ENCODE measurements around the gene TP73.
"Not testable (repeated sequence)": the region's sequence is repeated elsewhere in the genome, so short reads cannot be mapped to it uniquely, and the experiment has no call there.

TP73 gene

DNA sequence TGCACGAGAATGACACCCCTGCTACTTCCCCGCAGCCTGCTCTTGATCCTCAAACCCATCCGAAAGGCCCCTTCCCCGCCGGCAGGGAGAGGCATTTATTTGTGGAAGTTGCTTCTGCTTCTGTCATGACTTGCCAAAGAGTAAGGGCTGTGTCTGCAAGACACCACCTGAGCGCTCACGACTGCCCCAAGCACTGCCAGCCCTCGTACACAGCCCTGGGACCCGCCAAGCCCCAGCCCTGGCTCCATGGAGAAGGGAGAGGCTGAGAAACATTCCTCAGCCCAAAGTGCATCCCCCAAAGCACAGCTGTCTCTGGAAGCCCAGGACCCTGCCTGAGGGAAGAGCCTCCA, 33.8 kb upstream of the TP73 start:
- Histone ChIP-seq H3K4me2 (no peak overlapping the region), H3K27ac (no peak overlapping the region), H3K79me2 (ENCODE audit: insufficient read depth, low read depth) (no peaks in the 10 kb centered on the region), H2AFZ (ENCODE audit: low read depth) (no peak overlapping the region), H3K4me3 (IDR thresholded peaks at IDR 0.05; ENCODE audit: insufficient read depth, low read depth, low read length) (no peak overlapping the region), H3K27me3 (ENCODE audit: insufficient read depth, low read depth) (peaks cover 68% of the 10 kb centered on the region), H3K9ac (no peak overlapping the region), H3K4me1 (ENCODE audit: low read depth, poor library complexity, severe bottlenecking) (peaks cover 2% of the 10 kb centered on the region), H3K36me3 (ENCODE audit: insufficient read depth) (no peaks in the 10 kb centered on the region), H4K20me1 (ENCODE audit: insufficient read depth) (no peaks in the 10 kb centered on the region)
- no peak for TF ChIP-seq CTCF (conservative IDR thresholded peaks at IDR 0.05; ENCODE audit: low read depth, low read length)

GRCh38 chr1:3618881-3619671, 33.2 kb upstream of the TP73 start:
- peak; percentile 80 for TF ChIP-seq CTCF (conservative IDR thresholded peaks at IDR 0.05; ENCODE audit: low read depth, low read length)
- Histone ChIP-seq H2AFZ (ENCODE audit: low read depth) (no peak overlapping the region), H3K36me3 (ENCODE audit: insufficient read depth) (no peaks in the 10 kb centered on the region), H3K27me3 (ENCODE audit: insufficient read depth, low read depth) (peaks cover 62% of the 10 kb centered on the region), H3K79me2 (ENCODE audit: insufficient read depth, low read depth) (no peaks in the 10 kb centered on the region), H3K4me2 (no peak overlapping the region), H3K27ac (no peak overlapping the region), H3K4me3 (IDR thresholded peaks at IDR 0.05; ENCODE audit: insufficient read depth, low read depth, low read length) (no peak overlapping the region), H3K9ac (no peak overlapping the region), H4K20me1 (ENCODE audit: insufficient read depth) (no peaks in the 10 kb centered on the region), H3K4me1 (ENCODE audit: low read depth, poor library complexity, severe bottlenecking) (peaks cover 7% of the 10 kb centered on the region)

DNA sequence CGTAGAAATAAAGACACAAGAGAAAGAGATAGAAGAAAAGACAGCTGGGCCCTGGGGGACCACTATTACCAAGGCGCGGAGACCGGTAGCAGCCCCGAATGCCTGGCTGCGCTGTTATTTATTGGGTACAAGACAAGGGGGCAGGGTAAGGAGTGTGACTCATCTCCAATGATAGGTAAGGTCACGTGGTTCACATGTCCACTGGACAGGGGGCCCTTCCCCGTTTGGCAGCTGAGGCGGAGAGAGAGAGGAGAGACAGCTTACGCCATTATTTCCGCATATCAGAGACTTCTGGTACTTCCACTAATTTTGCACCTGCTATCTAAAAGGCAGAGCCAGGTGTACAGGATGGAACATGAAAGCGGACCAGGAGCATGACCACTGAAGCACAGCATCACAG, 31.6 kb upstream of the TP73 start:
- Histone ChIP-seq H3K4me3 (IDR thresholded peaks at IDR 0.05; ENCODE audit: insufficient read depth, low read depth, low read length) (no peak overlapping the region), H3K9ac (no peak overlapping the region), H4K20me1 (ENCODE audit: insufficient read depth) (no peaks in the 10 kb centered on the region), H3K4me1 (ENCODE audit: low read depth, poor library complexity, severe bottlenecking) (peaks cover 7% of the 10 kb centered on the region), H3K4me2 (no peak overlapping the region), H3K27me3 (ENCODE audit: insufficient read depth, low read depth) (peaks cover 46% of the 10 kb centered on the region), H3K27ac (no peak overlapping the region), H3K79me2 (ENCODE audit: insufficient read depth, low read depth) (no peaks in the 10 kb centered on the region), H3K36me3 (ENCODE audit: insufficient read depth) (no peaks in the 10 kb centered on the region), H2AFZ (ENCODE audit: low read depth) (no peak overlapping the region)
- TF ChIP-seq CTCF (conservative IDR thresholded peaks at IDR 0.05; ENCODE audit: low read depth, low read length) = no peak

DNA sequence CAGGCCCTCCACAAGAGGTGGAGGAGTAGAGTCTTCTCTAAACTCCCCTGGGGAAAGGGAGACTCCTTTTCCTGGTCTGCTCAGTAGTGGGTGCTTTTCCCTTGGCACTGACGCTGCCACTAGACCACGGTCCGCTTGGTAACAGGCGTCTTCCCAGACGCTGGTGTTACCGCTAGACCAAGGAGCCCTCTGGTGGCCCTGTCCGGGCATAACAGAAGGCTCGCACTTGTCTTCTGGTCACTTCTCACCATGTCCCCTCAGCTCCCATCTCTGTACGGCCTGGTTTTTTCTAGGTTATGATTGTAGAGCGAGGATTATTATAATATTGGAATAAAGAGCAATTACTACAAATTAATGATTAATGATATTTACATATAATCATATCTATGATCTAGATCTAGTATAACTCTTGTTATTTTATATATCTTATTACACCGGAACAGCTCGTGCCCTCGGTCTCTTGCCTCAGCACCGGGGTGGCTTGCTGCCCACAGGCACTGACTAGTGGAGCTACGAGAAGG, 31.1 kb upstream of the TP73 start:
- H3K4me2 ChIP-seq; H4K20me1 ChIP-seq (ENCODE audit: insufficient read depth); H3K4me3 ChIP-seq (IDR thresholded peaks at IDR 0.05; ENCODE audit: insufficient read depth, low read depth, low read length); H3K79me2 ChIP-seq (ENCODE audit: insufficient read depth, low read depth); H3K9ac ChIP-seq; H2AFZ ChIP-seq (ENCODE audit: low read depth); H3K36me3 ChIP-seq (ENCODE audit: insufficient read depth); H3K27ac ChIP-seq; H3K4me1 ChIP-seq (ENCODE audit: low read depth, poor library complexity, severe bottlenecking): not testable (repeated sequence)
- peak; percentile 56 for TF ChIP-seq CTCF (conservative IDR thresholded peaks at IDR 0.05; ENCODE audit: low read depth, low read length)
- H3K27me3 ChIP-seq (ENCODE audit: insufficient read depth, low read depth) = peaks cover 41% of the 10 kb centered on the region

DNA sequence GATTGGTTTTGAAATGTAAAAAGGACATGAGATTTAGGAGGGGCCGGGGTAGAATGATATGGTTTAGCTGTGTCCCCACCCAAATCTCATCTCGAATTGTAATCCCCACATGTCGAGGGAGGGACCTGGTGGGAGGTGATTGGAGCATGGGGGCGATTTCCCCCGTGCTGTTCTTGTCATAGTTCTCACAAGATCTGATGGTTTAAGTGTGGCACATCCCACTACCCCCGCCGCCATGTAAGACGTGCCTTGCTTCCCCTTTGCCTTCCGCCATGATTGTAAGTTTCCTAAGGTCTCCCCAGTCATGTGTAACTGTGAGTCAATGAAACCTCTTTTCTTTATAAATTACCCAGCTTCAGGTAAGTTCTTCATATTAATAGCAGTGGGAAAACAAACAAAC, 30.2 kb upstream of the TP73 start:
- H3K4me2 ChIP-seq; H3K36me3 ChIP-seq (ENCODE audit: insufficient read depth); H3K27ac ChIP-seq; H3K4me1 ChIP-seq (ENCODE audit: low read depth, poor library complexity, severe bottlenecking); H4K20me1 ChIP-seq (ENCODE audit: insufficient read depth); H3K79me2 ChIP-seq (ENCODE audit: insufficient read depth, low read depth); H2AFZ ChIP-seq (ENCODE audit: low read depth); H3K4me3 ChIP-seq (IDR thresholded peaks at IDR 0.05; ENCODE audit: insufficient read depth, low read depth, low read length); H3K9ac ChIP-seq: not testable (repeated sequence)
- peaks cover 34% of the 10 kb centered on the region for H3K27me3 ChIP-seq (ENCODE audit: insufficient read depth, low read depth)

All from KMS-11 (cell line).